ENCODE measurements around the gene SENP7.

- TF ChIP-seq EZH2 (IDR thresholded peaks at IDR 0.05; ENCODE audit: insufficient read depth, poor library complexity, severe bottlenecking) (no peak), EZH2phosphoT487 (IDR thresholded peaks at IDR 0.05; ENCODE audit: insufficient read depth, low read depth) (no peak)
Measured at GRCh38 chr3:101549473-101549872, 36.5 kb upstream of the SENP7 start.

Measured in GM23248 (cell line).